ENCODE data around the gene HEG1. TPM values are rescaled to one million over a fixed set of nuclear protein-coding genes. Genes with fewer than 3 reads are reported as not detected.

HEG1 gene
- total and polyA plus RNA-seq, 12 donors, result 12.2 to 186 (median 122) TPM

DNA sequence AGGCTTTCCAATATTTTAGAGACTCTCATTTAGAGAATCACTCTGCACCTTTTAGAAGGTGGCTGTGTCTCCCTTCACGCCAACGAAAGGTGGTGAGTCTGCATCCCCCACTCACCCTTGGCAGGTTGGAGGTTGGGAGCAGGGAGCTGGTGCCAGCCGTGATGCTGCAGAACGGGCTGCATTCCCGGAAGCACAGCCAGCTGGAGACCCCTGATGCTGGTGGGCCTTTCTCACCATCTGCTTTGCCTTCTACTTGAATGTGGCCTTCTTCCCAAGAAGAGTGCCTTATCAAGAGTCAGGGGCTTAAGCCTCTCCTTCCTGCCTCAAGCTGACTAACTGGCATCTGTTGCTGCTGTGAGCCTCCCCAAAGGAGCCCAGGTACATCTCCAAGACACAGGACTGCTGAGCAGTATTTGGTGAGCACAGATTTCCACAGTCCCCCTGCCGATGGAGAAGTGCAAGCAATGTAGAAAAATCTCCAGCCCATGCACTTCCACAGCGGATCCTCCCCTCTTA, 17.7 kb upstream of the HEG1 start:
- intact Hi-C loops (cut with DNase I), result loop anchor here in 1 of 10 donors (5.0 kb wide), 1 partner anchor 39 kb away; no protein-coding TSS in a partner anchor
- Histone ChIP-seq H3K36me3 (no peaks in the 10 kb centered on the region), H3K27ac (no peak overlapping the region), H3K4me3 (no peak overlapping the region), H3K27me3 (no peaks in the 10 kb centered on the region), H3K4me1 (peaks cover 0 to 16% (median 0%) of the 10 kb centered on the region in 9 donors), H3K9me3 (no peaks in the 10 kb centered on the region)
- DNase-seq (no peak), ATAC-seq (no peak)
- WGBS, 2 donors, result 73 to 80% methylated on average over 7 of the region's 7 CpGs
- TF ChIP-seq, protein P1, sequence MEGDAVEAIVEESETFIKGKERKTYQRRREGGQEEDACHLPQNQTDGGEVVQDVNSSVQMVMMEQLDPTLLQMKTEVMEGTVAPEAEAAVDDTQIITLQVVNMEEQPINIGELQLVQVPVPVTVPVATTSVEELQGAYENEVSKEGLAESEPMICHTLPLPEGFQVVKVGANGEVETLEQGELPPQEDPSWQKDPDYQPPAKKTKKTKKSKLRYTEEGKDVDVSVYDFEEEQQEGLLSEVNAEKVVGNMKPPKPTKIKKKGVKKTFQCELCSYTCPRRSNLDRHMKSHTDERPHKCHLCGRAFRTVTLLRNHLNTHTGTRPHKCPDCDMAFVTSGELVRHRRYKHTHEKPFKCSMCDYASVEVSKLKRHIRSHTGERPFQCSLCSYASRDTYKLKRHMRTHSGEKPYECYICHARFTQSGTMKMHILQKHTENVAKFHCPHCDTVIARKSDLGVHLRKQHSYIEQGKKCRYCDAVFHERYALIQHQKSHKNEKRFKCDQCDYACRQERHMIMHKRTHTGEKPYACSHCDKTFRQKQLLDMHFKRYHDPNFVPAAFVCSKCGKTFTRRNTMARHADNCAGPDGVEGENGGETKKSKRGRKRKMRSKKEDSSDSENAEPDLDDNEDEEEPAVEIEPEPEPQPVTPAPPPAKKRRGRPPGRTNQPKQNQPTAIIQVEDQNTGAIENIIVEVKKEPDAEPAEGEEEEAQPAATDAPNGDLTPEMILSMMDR (IDR thresholded peaks at IDR 0.05), result no peak

DNA sequence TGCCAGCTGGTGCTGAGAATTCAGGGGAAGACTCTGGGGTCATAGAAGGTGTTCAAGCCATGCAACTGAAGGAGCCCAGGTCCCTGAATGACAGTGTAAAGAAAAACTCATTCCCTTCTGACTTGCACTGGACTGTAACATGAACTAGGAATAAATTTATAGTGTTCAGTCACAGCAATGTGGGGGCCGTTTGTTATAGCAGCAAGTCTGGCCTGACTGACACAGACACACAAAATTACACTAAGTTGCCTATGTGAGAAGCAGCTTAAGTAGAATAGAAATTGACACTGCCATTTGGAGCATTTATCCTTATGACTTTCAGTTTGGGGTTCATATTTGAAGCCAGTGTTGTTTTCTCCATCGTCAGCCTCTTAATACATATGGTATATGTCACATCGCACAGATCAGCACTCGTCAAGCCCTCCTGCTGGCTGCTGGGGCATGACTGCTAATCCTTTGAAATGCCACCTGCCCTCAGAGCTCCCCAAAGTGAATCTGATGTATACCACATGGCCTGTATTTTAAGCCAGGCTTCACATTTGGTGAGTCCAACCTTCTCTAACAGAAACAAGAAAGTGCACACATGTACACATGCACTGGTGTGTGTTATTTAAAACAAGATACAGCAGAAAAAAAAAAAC, 17.1 kb upstream of the HEG1 start:
- H3K27ac ChIP-seq, result no peak overlapping the region
- ATAC-seq (peak in 3 of 8 donors; percentile 16 to 46 (median 26)), DNase-seq (no peak)
- H3K36me3 ChIP-seq, result no peaks in the 10 kb centered on the region
- TF ChIP-seq, protein P1 (IDR thresholded peaks at IDR 0.05), result no peak
- H3K4me1 ChIP-seq, result peaks cover 0 to 16% (median 0%) of the 10 kb centered on the region in 9 donors
- WGBS, 2 donors, result 65 to 73% methylated on average over 4 of the region's 4 CpGs
- no peaks in the 10 kb centered on the region for H3K27me3 ChIP-seq
- H3K9me3 ChIP-seq, result no peaks in the 10 kb centered on the region
- no peak overlapping the region for H3K4me3 ChIP-seq
- intact Hi-C loops (cut with DNase I), result loop anchor here in 1 of 10 donors (5.0 kb wide), 1 partner anchor 39 kb away; no protein-coding TSS in a partner anchor

DNA sequence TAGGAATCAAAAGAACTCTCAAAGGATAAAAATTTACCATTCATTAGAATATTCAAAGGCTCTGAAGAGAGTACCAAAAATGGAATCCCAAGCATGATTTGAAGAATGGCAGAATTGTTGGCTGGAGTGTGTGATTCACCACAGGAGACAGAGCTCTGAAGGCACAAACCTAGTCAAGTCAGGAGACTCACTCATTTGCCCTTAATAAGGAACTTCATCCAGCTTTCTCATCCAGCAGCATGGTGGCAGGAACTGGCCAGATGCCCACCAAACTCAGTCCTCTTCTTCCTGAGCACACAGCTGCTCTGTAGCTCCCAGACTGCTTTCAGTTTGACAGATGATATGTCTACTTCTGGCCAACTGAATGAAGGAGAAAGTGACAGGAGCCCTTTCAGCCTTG, 16.5 kb upstream of the HEG1 start:
- intact Hi-C loops (cut with DNase I), result loop anchor here in 1 of 10 donors (5.0 kb wide), 1 partner anchor 40 kb away; no protein-coding TSS in a partner anchor
- H3K27me3 ChIP-seq, result no peaks in the 10 kb centered on the region
- no peak overlapping the region for H3K4me3 ChIP-seq
- H3K9me3 ChIP-seq, result no peaks in the 10 kb centered on the region
- H3K27ac ChIP-seq, result no peak overlapping the region
- DNase-seq, result no peak
- no peak for ATAC-seq
- TF ChIP-seq, protein P1 (IDR thresholded peaks at IDR 0.05), result no peak
- no peaks in the 10 kb centered on the region for H3K36me3 ChIP-seq
- H3K4me1 ChIP-seq, result peaks cover 0 to 16% (median 3%) of the 10 kb centered on the region in 9 donors

DNA sequence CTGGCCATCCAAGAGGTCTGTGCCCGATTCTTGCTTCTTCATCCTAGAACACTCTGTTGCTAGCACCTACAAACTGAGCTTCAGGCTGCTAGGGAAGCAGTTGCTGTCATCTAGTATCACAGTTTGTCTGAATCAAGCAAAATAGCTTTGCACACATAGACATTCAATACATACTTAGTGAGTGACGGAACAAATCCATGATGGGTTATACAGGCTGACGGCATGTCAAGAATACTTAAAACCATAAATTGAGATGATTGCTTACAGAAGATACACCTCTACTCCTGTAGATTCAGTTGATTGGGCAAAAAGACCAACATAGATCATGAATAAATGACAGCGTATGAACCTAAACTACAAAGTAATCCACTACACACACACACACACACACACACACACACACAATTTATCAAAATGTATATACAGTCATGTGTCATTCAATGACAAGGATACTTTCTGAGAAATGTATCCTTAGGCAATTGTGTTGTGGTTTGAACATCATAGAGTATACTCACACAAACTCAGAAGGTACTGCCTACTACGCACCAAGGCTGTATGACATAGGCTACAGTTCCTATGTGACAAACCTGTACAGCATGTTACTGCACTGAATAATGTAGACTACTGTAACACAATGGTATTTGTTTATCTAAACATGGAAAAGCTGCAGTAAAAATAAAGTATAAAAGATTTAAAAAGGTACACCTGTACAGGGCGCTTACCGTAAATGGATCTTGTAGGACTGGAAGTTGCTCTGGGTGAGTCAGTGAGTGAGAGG, 14.4 kb upstream of the HEG1 start:
- Histone ChIP-seq H3K4me1 (peaks cover 0 to 16% (median 3%) of the 10 kb centered on the region in 9 donors), H3K27me3 (no peaks in the 10 kb centered on the region), H3K9me3 (no peaks in the 10 kb centered on the region), H3K4me3 (no peak overlapping the region), H3K27ac (no peak overlapping the region), H3K36me3 (no peaks in the 10 kb centered on the region)
- intact Hi-C loops (cut with DNase I), result loop anchor here in 1 of 10 donors (5.0 kb wide), 1 partner anchor 42 kb away; no protein-coding TSS in a partner anchor
- DNase-seq, result no peak
- WGBS, 2 donors, result 97 to 98% methylated on average over 7 of the region's 7 CpGs
- TF ChIP-seq, protein P1 (IDR thresholded peaks at IDR 0.05), result no peak
- no peak for ATAC-seq
